Measurements from ENCODE around the gene MPZL1. TPM values are rescaled to one million over a fixed set of nuclear protein-coding genes. Genes with fewer than 3 reads are reported as not detected.

The MPZL1 gene
- total RNA-seq, 1 donor from 2014 or later: 40.9 TPM

DNA sequence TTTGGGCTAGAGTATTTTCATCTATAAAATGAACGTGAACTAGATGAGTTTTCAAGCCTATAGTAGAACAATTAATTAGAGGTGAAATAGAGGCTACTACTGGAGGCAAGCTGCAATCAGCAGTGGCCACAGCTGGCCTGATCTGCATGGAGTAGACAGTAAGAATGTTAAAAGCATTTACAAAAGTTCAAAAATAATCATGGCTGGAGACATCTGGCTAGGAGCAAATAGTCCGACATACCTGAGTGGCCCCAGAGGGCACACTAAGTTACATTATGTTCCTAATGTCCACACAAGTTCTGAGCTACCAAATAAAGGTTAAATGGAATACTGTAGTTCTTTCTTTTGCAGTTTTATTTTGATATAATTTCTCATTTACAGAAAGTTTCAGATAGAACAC is 28.0 kb downstream of the MPZL1 start:
- Mint-ChIP-seq H3K36me3 (ENCODE audit: low read depth) (peaks cover 6% of the 10 kb centered on the region), H3K27ac (no peak overlapping the region), H3K27me3 (ENCODE audit: insufficient read depth) (no peaks in the 10 kb centered on the region), H3K4me1 (ENCODE audit: low read depth) (peaks cover 32% of the 10 kb centered on the region), H3K4me3 (no peak overlapping the region), H3K9me3 (no peaks in the 10 kb centered on the region)
- DNase-seq (ENCODE audit: low spot score): no peak
- intact Hi-C loops (cut with micrococcal nuclease): no loop called here

DNA sequence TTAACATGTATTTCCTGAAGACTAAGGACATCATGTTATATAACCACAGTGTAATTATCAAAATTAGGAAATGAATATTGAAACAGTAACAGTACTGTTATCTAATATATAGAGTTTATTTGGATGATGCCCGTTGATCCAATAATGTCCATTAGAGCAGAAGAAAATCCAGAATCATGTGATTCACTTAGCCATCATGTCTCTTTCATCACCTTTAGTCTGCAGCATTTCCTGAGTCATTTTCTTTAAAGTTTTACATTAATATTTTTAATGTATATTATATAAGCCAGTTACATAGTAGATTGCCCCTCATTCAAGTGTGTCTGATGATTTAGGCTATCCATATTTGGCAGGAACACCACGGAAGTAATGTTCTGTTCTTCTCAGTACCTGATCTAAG is 28.9 kb downstream of the MPZL1 start:
- Mint-ChIP-seq H3K27me3 (ENCODE audit: insufficient read depth) (no peaks in the 10 kb centered on the region), H3K36me3 (ENCODE audit: low read depth) (peaks cover 6% of the 10 kb centered on the region), H3K4me3 (no peak overlapping the region), H3K27ac (no peak overlapping the region), H3K4me1 (ENCODE audit: low read depth) (peaks cover 32% of the 10 kb centered on the region), H3K9me3 (no peaks in the 10 kb centered on the region)
- DNase-seq (ENCODE audit: low spot score): no peak
- intact Hi-C loops (cut with micrococcal nuclease): no loop called here

DNA sequence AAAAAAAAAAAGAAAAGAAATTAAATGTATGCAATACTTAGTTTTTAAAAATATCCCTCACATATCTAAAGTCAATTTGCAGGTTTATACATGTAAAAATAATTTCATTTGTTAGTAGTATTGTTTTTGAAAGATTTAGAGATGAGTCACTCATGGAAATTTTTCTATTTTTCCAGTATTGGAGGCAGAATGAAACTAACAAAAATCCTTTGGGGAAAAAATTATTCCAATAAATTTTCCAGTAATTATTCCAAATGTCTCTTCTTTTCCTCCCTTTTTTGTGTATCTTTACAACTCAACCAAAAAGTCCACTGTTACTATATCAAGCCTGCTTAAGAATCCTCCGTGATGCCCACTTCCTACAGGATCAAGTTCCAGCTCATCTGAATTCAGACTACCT is 29.9 kb downstream of the MPZL1 start:
- DNase-seq (ENCODE audit: low spot score): no peak
- no peaks in the 10 kb centered on the region for H3K27me3 Mint-ChIP-seq (ENCODE audit: insufficient read depth)
- H3K27ac Mint-ChIP-seq: no peak overlapping the region
- peaks cover 6% of the 10 kb centered on the region for H3K36me3 Mint-ChIP-seq (ENCODE audit: low read depth)
- no peaks in the 10 kb centered on the region for H3K9me3 Mint-ChIP-seq
- H3K4me1 Mint-ChIP-seq (ENCODE audit: low read depth): peaks cover 24% of the 10 kb centered on the region
- intact Hi-C loops (cut with micrococcal nuclease): no loop called here
- no peak overlapping the region for H3K4me3 Mint-ChIP-seq

DNA sequence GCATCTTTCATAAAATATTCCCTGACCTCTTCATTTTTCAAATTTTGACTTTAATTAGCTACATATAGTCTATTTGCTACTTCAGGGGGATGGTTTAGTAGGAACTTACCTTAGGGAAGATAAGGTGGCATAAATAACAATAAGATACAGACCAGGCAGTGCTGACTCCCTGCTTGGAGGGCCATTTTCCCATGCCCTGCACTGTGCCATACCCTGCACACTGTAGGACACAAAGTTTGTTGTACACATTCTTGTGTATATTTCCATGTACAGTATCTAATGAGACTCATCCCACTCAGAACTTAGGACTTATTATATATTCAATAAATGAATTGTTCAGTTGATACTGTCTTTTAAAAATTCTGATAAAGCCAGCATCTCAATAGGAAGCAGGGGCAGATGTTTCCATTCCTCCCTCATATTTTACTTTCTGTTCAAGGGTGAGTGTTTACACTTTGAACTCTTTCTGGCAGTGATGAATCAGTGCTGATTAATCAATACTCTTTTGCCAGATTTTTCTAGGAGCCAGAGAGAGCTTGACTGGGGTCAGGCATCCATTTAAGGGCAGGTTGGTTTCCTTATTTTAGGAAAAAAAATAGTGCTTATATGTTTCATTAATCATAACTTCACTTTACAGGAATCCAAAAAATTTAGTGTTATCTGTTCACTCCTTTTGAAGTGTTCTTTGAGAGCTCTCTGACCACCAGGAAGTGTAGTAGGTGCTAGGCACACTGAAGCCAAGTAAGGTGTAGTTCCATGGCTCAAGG is 30.6 kb downstream of the MPZL1 start:
- Mint-ChIP-seq H3K27ac (peak overlapping the region; percentile 13), H3K27me3 (ENCODE audit: insufficient read depth) (no peaks in the 10 kb centered on the region), H3K9me3 (no peaks in the 10 kb centered on the region), H3K4me3 (no peak overlapping the region), H3K4me1 (ENCODE audit: low read depth) (peaks cover 21% of the 10 kb centered on the region), H3K36me3 (ENCODE audit: low read depth) (peaks cover 6% of the 10 kb centered on the region)
- intact Hi-C loops (cut with micrococcal nuclease): no loop called here
- no peak for DNase-seq (ENCODE audit: low spot score)

DNA sequence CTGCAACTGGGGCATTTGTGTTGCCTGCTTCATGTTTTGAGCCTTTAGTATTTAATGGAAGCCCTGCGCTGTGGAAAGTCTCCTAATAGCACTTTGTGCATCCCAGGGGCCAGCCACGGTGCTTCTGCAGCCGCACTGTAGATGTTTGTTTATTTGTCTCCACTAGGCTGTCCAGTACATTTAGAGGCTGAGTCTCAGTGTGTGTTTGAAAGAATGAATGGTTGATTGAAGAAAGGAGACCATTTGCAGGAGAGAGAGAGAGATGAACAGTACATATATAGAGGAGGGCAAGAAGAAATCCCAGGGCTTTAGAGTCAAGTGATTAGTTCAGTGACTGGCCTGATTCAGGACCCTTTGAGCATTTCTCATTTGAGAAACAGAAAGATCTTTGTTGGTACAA is 33.9 kb downstream of the MPZL1 start:
- no peak overlapping the region for H3K27ac Mint-ChIP-seq
- H3K4me3 Mint-ChIP-seq: no peak overlapping the region
- no peaks in the 10 kb centered on the region for H3K9me3 Mint-ChIP-seq
- H3K27me3 Mint-ChIP-seq (ENCODE audit: insufficient read depth): no peaks in the 10 kb centered on the region
- H3K4me1 Mint-ChIP-seq (ENCODE audit: low read depth): peaks cover 26% of the 10 kb centered on the region
- DNase-seq (ENCODE audit: low spot score): no peak
- intact Hi-C loops (cut with micrococcal nuclease): no loop called here
- H3K36me3 Mint-ChIP-seq (ENCODE audit: low read depth): peaks cover 6% of the 10 kb centered on the region

DNA sequence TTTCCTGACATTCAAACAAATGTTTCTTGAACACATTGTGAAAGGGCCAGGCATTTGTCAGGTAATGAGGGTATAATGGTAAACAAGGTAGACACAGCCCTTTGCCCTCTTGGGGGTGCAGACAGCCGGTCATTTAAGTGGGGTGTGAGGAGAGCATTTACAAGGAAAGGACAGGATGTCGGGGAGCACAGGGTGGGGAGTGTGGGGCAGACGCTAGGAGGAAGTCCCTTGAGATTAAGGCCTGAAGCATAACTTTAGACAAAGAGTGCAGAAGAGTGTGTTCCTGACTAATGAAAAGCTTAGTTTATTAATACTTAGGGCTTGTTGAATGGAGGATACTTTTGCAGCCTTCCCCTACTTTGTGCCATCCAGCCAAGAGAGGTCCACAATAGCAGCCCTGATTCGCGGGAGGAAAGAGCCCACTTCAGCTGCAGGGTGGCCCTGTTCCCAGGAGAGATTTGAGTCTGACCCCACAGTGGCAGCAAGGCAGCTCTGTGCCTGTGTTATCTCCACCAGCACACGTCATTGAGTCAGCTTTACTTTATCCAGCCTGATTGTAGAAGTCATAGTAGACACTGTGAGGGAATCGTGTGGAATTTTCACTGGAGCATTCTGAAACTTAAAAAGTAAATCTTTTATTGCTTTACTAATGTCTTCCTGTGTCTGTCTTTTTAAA is 35.1 kb downstream of the MPZL1 start:
- Mint-ChIP-seq H3K4me3 (no peak overlapping the region), H3K27ac (no peak overlapping the region), H3K4me1 (ENCODE audit: low read depth) (peaks cover 35% of the 10 kb centered on the region), H3K27me3 (ENCODE audit: insufficient read depth) (no peaks in the 10 kb centered on the region), H3K9me3 (no peaks in the 10 kb centered on the region), H3K36me3 (ENCODE audit: low read depth) (peaks cover 5% of the 10 kb centered on the region)
- DNase-seq (ENCODE audit: low spot score): no peak
- intact Hi-C loops (cut with micrococcal nuclease): no loop called here

DNA sequence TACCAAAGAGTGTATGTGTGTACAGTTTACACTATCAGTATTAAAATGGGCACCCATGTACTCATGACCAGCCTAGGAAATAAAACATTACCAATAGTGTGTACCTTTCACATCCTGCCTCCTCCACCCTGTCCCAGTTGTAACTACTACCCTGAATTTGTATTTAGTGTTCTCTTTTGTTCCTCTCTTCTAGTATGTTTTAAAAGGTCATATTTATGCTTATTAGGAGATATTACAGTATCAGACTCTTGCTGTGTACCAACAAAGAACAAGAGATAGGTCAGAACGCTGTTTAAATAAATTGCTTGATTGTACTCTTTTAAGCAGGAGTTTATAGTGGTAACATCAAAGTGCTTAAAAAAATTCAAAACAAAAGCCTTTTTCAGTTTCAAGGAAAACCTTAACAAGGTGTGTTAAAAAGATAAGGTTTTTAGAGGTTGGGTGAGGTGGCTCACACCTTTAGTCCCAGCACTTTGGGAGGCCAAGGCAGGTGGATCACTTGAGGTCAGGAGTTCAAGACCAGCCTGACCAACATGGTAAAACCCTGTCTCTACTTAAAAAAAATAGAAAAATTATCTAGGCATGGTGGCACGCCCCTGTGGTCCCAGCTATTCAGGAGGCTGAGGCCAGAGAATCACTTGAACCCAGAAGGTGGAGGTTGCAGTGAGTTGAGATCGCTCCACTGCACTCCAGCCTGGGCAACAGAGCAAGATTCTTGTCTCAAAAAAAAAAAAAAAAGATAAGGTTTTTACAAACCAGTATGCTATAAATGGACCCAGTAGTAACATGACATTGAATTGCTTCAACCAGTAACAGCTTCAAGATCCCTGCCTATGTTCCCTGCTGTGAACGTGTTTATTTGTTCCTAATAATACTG is 35.9 kb downstream of the MPZL1 start:
- intact Hi-C loops (cut with micrococcal nuclease): no loop called here
- peaks cover 35% of the 10 kb centered on the region for H3K4me1 Mint-ChIP-seq (ENCODE audit: low read depth)
- H3K4me3 Mint-ChIP-seq: no peak overlapping the region
- H3K36me3 Mint-ChIP-seq (ENCODE audit: low read depth): peaks cover 3% of the 10 kb centered on the region
- no peak for DNase-seq (ENCODE audit: low spot score)
- no peaks in the 10 kb centered on the region for H3K9me3 Mint-ChIP-seq
- H3K27ac Mint-ChIP-seq: no peak overlapping the region
- H3K27me3 Mint-ChIP-seq (ENCODE audit: insufficient read depth): no peaks in the 10 kb centered on the region

DNA sequence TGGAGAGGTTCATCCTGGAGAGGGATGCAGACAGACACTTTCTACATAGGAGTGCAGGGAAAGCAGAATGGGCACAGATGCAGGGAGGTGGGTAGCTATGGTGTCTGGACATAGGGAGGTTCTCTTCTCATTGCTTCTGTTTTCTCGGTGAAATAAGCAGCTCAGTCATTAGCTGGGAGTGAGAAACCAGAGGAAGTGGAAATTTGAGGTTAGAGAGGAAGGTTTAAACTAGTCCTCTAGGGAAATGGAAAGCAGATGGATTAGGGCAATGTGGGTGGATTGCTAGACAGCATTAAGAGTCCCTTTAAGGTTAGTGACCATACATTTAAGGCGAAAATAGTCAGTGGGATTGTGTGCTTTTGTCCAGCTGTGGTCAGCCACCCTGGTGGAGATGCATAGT is 39.6 kb downstream of the MPZL1 start:
- no peaks in the 10 kb centered on the region for H3K27me3 Mint-ChIP-seq (ENCODE audit: insufficient read depth)
- H3K36me3 Mint-ChIP-seq (ENCODE audit: low read depth): peaks cover 2% of the 10 kb centered on the region
- H3K4me1 Mint-ChIP-seq (ENCODE audit: low read depth): peaks cover 31% of the 10 kb centered on the region
- intact Hi-C loops (cut with micrococcal nuclease): no loop called here
- DNase-seq (ENCODE audit: low spot score): no peak
- H3K9me3 Mint-ChIP-seq: no peaks in the 10 kb centered on the region
- no peak overlapping the region for H3K4me3 Mint-ChIP-seq
- H3K27ac Mint-ChIP-seq: peak overlapping the region; percentile 61

DNA sequence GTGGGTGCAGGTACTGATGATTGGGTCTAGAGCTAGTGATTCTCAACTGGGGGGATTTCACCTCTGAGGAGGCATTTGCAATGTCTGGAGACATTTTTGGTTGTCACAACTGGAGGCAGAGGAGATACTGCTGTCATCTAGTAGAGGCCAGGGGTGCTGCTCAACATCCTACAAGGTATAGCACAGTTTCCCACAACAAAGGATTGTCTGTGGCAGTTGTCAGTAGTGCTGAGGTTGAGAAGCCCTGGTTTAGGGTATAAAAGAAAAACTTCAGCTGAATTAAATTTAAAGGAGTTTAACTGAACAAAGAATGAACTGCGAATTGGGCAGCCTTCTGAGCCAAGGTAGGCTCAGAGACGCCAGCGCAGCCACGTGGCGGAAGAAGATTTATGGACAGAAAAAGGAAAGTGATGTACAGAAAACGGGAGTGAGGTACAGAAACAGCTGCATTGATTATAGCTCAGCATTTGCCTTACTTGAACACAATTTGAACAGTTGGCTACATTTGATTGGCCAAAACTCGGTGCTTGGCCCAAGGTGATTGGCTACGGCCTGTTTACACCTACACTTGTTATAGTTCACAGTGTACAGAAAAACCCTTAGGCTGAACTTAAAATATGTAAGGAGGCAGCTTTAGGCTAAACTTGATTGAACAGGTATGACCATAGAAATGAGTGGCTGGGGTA is 40.4 kb downstream of the MPZL1 start:
- Mint-ChIP-seq H3K36me3 (ENCODE audit: low read depth) (peaks cover 4% of the 10 kb centered on the region), H3K4me3 (peak overlapping the region; percentile 46), H3K9me3 (no peaks in the 10 kb centered on the region), H3K27ac (peak overlapping the region; percentile 61), H3K4me1 (ENCODE audit: low read depth) (peaks cover 35% of the 10 kb centered on the region), H3K27me3 (ENCODE audit: insufficient read depth) (no peaks in the 10 kb centered on the region)
- no peak for DNase-seq (ENCODE audit: low spot score)
- intact Hi-C loops (cut with micrococcal nuclease): loop anchor here (1.0 to 2.0 kb wide), 2 partner anchors 15 to 41 kb away; partner anchors contain the start of gene MPZL1

DNA sequence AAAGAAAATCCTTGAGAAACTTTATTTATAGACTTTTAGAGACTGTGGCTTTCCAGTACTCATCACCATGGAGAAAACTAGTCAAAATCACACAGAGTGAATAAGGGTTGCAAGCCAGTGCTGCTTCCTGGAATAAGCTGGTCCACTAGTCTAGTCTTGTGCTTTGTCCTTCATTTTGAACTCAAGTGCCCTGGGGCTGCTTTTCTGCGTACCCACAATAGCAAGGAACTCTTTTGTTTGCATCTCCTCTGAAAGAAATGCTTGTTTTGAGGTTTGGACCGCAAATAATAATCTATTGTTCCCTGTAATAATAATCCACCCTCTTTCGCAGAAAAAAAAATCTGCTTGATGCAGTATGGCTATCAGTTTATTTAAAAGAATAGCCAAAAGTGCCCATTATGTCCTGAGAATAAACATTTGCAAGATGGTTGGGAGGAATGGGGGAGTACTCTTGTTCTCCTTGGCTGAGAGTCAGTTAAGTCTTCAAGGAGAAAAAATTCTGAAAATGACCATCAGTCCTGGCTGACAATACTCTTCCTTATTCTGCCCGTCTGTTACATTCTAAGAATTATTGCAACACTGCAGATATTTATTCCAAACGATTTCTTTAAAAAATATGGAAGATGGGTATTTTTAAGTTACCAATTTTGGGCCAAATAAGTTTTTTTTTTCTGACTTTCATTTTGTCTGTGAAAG is 41.9 kb downstream of the MPZL1 start:
- H3K27me3 Mint-ChIP-seq (ENCODE audit: insufficient read depth): no peaks in the 10 kb centered on the region
- peaks cover 45% of the 10 kb centered on the region for H3K4me1 Mint-ChIP-seq (ENCODE audit: low read depth)
- no peaks in the 10 kb centered on the region for H3K9me3 Mint-ChIP-seq
- H3K27ac Mint-ChIP-seq: no peak overlapping the region
- DNase-seq (ENCODE audit: low spot score): no peak
- H3K36me3 Mint-ChIP-seq (ENCODE audit: low read depth): peaks cover 13% of the 10 kb centered on the region
- no peak overlapping the region for H3K4me3 Mint-ChIP-seq
- intact Hi-C loops (cut with micrococcal nuclease): loop anchor here (2.0 kb wide), 1 partner anchor 43 kb away; the partner anchor contains the start of gene MPZL1

DNA sequence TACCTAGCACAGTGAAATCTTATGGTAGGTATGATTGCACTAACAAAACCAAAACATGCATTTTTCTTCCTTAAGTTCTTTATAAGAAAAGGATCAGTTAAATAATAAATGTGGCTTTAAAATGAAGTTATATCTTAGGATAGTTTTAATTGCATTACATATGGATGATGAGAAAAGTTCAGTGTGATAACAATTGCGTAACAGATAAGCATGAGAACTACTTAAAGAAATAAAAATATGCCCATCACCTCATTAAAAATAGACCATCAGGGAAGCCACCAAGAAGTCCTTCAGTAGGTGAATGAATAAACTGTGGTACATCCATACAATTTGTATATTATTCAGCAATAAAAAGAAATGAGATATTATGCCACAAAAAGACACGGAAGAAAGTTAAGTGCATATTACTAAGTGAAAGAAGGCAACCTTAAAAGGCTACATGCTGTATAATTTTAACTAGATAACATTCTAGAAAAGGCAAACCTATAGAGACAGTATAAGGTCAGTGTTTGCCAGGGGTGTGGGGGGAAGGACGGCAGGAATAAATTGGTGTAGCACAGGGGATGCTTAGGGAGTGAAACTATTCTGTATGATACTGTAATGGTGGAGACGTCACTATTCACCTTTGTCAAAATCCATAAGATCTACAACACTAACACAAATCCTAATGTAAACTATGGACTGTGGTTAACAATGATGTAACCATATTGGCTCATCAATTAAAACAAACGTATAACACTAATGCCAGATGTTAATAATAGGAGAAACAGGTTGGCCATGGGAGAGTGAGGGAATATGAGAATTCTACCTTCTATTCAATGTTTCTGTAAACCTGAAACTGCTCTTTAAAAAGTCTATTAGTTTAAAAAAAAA is 42.9 kb downstream of the MPZL1 start:
- H3K4me1 Mint-ChIP-seq (ENCODE audit: low read depth): peaks cover 43% of the 10 kb centered on the region
- H3K27me3 Mint-ChIP-seq (ENCODE audit: insufficient read depth): no peaks in the 10 kb centered on the region
- no peaks in the 10 kb centered on the region for H3K9me3 Mint-ChIP-seq
- intact Hi-C loops (cut with micrococcal nuclease): no loop called here
- peaks cover 22% of the 10 kb centered on the region for H3K36me3 Mint-ChIP-seq (ENCODE audit: low read depth)
- no peak overlapping the region for H3K4me3 Mint-ChIP-seq
- no peak for DNase-seq (ENCODE audit: low spot score)
- no peak overlapping the region for H3K27ac Mint-ChIP-seq

All from activated T-helper 1 cell treated with anti-CD3 and anti-CD28 coated beads, Interleukin-12 subunit alpha, Interleukin-12 subunit beta, Interleukin-2, Interleukin-4 antibody, amounts not matched to agents 30 ng/mL and 10 ng/mL and 1 ng/mL, durations not matched to agents 14 hours and 24 hours and 36 hours (primary cell).